HG03135 (cell line): ENCODE data around the gene AANAT.
A peak's percentile ranks its signal among the peaks of the same experiment; 100 is the strongest.
"Not testable (repeated sequence)": the region's sequence is repeated elsewhere in the genome, so short reads cannot be mapped to it uniquely, and the experiment has no call there.

Experiments used
- ATAC-seq: cut with Tn5 transposase; IDR thresholded peaks from one replicate; pipeline ENCODE4 v1.9.1; 2021; ENCODE audit warnings: mild to moderate bottlenecking, moderate library complexity; ENCODE audit not compliant: unreplicated experiment

Gene AANAT

DNA sequence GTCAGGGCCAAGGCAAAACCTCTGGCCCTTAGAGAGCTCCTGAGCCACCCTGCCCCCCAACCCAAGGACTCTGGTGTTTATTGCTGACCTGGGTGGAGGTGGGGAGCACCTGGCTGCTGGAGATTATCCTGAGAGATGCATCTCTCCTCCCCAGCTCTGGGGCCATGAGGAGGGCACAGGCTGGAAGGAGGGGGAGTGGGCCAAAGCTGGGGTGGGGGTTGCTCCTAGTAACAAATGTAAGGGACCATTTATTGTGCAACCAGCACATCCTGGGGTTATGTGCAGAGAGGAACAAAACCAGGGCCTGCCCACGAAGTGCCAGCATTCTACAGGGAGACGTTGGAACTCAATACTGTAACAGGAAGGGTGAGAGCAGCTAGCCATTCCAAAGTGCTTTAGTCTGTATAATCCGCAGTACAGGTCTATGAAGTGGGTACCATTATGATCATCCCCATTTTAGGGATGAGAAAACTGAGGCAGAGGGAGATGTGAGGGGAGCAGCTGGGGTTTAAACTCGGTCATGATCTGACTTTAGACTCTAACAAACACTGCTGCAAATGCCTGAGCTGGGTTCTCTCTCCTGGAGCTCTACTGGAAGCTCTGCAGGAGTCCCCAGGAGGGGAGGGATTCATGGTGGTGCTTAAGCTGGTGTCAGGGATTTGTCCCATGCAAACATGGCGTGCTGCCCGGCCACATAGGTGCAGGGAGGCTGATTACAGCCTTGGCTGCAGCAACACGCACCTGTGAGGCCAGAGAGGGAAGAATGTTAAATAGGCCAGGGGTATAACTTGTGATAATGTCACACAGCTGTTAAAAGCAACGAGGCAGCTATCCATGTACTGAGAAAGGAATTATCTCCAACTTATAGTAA is 35.2 kb downstream of the AANAT start:
- ATAC-seq, result no peak

- ATAC-seq, result no peak
Observed at GRCh38 chr17:76504117-76504516, 36.7 kb downstream of the AANAT start.

- no peak for ATAC-seq
Observed at GRCh38 chr17:76506408-76507345, 39.3 kb downstream of the AANAT start.

DNA sequence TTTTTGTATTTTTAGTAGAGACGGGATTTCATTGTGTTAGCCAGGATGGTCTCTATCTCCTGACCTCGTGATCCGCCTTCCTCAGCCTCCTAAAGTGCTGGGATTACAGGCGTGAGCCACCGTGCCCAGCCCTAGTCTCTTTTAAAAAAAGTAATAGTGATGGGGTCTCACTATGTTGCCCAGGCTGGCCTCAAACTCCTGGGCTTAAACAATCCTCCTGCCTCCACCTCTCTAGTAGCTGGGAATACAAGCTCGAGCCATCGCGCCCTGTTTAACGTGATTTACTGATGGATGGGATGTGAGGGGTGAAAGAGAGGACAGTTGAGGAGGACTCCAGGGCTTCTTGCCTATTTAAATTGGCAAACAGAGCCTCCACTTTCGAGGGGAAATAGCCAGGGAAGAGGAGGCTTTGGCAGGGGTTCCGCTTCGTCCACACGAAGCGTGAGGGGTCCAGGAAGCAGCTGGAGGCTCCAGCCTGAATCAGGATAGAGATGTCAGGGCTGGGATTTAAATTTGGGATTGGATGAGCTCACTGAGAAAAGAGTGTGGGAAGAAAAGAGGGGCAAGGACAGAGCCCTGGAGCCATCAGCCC is 41.2 kb downstream of the AANAT start:
- not testable (repeated sequence) for ATAC-seq

DNA sequence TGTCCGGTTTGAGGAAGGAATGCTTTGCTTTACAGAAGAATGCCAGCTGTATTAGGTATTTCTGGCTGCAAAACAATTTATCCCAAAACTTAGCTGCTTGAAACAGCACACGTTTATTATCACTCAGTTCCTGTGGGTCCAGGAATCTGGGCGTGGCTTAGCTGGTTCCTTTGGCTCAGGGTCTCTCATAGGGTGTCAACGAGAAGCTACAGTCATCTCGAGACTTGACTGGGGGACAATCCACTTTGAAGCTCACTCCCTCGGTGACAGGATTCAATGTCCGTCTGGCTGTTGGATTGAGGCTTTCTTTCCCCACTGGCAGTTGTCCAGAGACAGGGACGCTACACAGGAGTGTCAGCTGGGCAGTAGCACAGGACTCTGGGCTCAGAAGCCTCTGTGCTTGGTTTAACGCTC is 43.4 kb downstream of the AANAT start:
- no peak for ATAC-seq

DNA sequence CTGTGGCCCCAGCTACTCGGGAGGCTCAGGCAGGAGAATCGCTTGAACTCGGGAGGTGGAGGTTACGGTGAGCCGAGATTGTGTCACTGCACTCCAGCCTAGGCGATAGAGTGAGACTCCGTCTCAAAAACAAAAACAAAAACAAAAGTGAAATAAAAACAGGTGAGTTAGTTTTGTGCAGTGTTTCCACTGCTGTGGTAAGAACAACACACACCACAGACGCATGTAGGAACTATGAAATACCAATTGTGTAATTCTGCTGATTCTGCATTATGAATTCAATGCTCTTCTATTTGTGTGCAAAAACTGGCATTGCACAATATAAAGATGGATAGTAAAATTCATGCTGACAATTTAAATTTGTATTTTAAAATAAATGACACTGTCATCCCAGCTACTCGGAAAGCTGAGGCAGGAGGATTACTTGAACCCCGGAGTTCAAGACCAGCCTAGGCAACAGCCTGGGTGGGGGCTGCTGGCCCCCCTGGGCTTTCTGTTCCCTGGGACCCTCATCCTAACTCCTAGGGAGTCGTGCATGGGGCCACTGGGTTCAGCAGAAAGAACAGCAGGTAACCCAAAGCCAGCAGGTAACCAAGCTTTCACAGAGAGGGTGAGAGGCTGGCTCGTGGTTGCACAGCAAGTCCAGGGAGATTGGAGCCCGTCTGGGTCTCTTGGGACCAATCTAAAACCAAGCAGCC is 44.4 kb downstream of the AANAT start:
- ATAC-seq, result no peak

- no peak for ATAC-seq
Observed at GRCh38 chr17:76512366-76513305, 45.2 kb downstream of the AANAT start.

- ATAC-seq, result no peak
Observed at GRCh38 chr17:76513306-76513692, 45.9 kb downstream of the AANAT start.

GRCh38 chr17:76514355-76514754 is 47.0 kb downstream of the AANAT start:
- not testable (repeated sequence) for ATAC-seq

GRCh38 chr17:76515274-76515949 is 48.0 kb downstream of the AANAT start:
- ATAC-seq, result peak; percentile 58

GRCh38 chr17:76517638-76518038 is 50.2 kb downstream of the AANAT start:
- ATAC-seq, result no peak

- no peak for ATAC-seq
Observed at GRCh38 chr17:76519048-76519966, 51.9 kb downstream of the AANAT start.
